Activated CD8-positive, alpha-beta T cell treated with anti-CD3 and anti-CD28 coated beads for 36 hours (primary cell): Measurements from ENCODE around the gene FAM120A. TPM values are rescaled to one million over a fixed set of nuclear protein-coding genes. Genes with fewer than 3 reads are reported as not detected.

Experiments used
- ATAC-seq: fragments of 200-7000 bp; cut with Tn5 transposase; one replicate; pipeline ENCODE4 v1.10.0; 2021; ENCODE audit warnings: mild to moderate bottlenecking, moderate library complexity
- CTCF ChIA-PET: fragments of 350-600 bp; sonication (Branson Sonifier 250); formaldehyde crosslinking; loops from one replicate; lab custom pipeline; 2021; ENCODE audit warnings: antibody characterized with exemption; lab: Charles Lee
- POLR2A ChIA-PET: fragments of 350-600 bp; sonication (Branson Sonifier 250); formaldehyde crosslinking; loops from one replicate; lab custom pipeline; 2021; ENCODE audit warnings: antibody characterized with exemption; lab: Charles Lee
- DNase-seq: peaks from one replicate; pipeline ENCODE4 v3.0.0-alpha.2; 2020
- H3K27ac Mint-ChIP-seq: one replicate; pipeline ENCODE4 v1.8.0; 2021; ENCODE audit warnings: mild to moderate bottlenecking, mixed read lengths
- H3K27me3 Mint-ChIP-seq: one replicate; pipeline ENCODE4 v1.8.0; 2021; ENCODE audit warnings: mixed read lengths
- H3K36me3 Mint-ChIP-seq: one replicate; pipeline ENCODE4 v1.8.0; 2021; ENCODE audit warnings: low read depth, mixed read lengths
- H3K4me1 Mint-ChIP-seq: one replicate; pipeline ENCODE4 v1.8.0; 2021; ENCODE audit warnings: low read depth, mixed read lengths
- H3K4me3 Mint-ChIP-seq: one replicate; pipeline ENCODE4 v1.8.0; 2021; ENCODE audit warnings: mild to moderate bottlenecking, moderate library complexity, mixed read lengths
- H3K9me3 Mint-ChIP-seq: one replicate; pipeline ENCODE4 v1.8.0; 2021; ENCODE audit warnings: mixed read lengths
- CTCF ChIP-seq: fragments of 200-600 bp; IDR thresholded peaks from one replicate; pipeline ENCODE4 v1.8.0; 2022; ENCODE audit warnings: antibody characterized with exemption, mild to moderate bottlenecking
- intact Hi-C: fragments of 100-400 bp; cut with micrococcal nuclease; formaldehyde crosslinking; loops from one replicate; pipeline ENCODE4 v1.10.0; 2022
- total RNA-seq, 2 experiments: library from RNA; stranded (reverse); gene quantifications; one replicate each; pipeline ENCODE4 v1.2.3, GENCODE V29; 2021

Gene FAM120A
- total RNA-seq, 2 experiments from 2014 or later: 121 to 125 TPM

GRCh38 chr9:93597871-93598646 lies 146.6 kb downstream of the FAM120A start:
- POLR2A ChIA-PET: no interaction called here

GRCh38 chr9:93598647-93599241 lies 147.3 kb downstream of the FAM120A start:
- H3K4me1 Mint-ChIP-seq: peaks cover 56% of the 10 kb centered on the region
- peak; percentile 47 for ATAC-seq
- no peak overlapping the region for H3K4me3 Mint-ChIP-seq
- POLR2A ChIA-PET: interaction anchor here (1.2 kb wide), 1 partner anchor 9 kb away, joined by 4 read pairs; no protein-coding TSS in a partner anchor
- DNase-seq: no peak
- TF ChIP-seq CTCF: no peak
- CTCF ChIA-PET: no interaction called here
- H3K27me3 Mint-ChIP-seq: no peaks in the 10 kb centered on the region
- H3K36me3 Mint-ChIP-seq: no peaks in the 10 kb centered on the region
- intact Hi-C loops: no loop called here
- H3K27ac Mint-ChIP-seq: no peak overlapping the region
- H3K9me3 Mint-ChIP-seq: no peaks in the 10 kb centered on the region

More at GRCh38 chr9:93597871-93598646, 146.6 kb downstream of the FAM120A start:
- H3K4me1 Mint-ChIP-seq: peaks cover 59% of the 10 kb centered on the region
- H3K9me3 Mint-ChIP-seq: no peaks in the 10 kb centered on the region
- no peak for TF ChIP-seq CTCF
- CTCF ChIA-PET: no interaction called here
- no peak for ATAC-seq
- H3K27me3 Mint-ChIP-seq: no peaks in the 10 kb centered on the region
- no peak overlapping the region for H3K4me3 Mint-ChIP-seq
- intact Hi-C loops: no loop called here
- H3K36me3 Mint-ChIP-seq: no peaks in the 10 kb centered on the region
- no peak overlapping the region for H3K27ac Mint-ChIP-seq
- DNase-seq: no peak

GRCh38 chr9:93599571-93600403 lies 148.3 kb downstream of the FAM120A start:
- Mint-ChIP-seq H3K27ac (no peak overlapping the region), H3K27me3 (no peaks in the 10 kb centered on the region), H3K4me1 (peaks cover 56% of the 10 kb centered on the region), H3K36me3 (peaks cover 5% of the 10 kb centered on the region), H3K4me3 (no peak overlapping the region), H3K9me3 (peaks cover 4% of the 10 kb centered on the region)
- CTCF ChIA-PET: no interaction called here
- no peak for DNase-seq
- peak; percentile 27 for ATAC-seq
- TF ChIP-seq CTCF: no peak
- intact Hi-C loops: no loop called here
- POLR2A ChIA-PET: interaction anchor here (1.2 kb wide), 1 partner anchor 10 kb away, joined by 4 read pairs; no protein-coding TSS in a partner anchor

GRCh38 chr9:93600504-93600903 lies 149.0 kb downstream of the FAM120A start:
- ATAC-seq (no peak), DNase-seq (no peak)
- peaks cover 9% of the 10 kb centered on the region for H3K36me3 Mint-ChIP-seq
- no peak overlapping the region for H3K27ac Mint-ChIP-seq
- CTCF ChIA-PET: no interaction called here
- H3K9me3 Mint-ChIP-seq: peaks cover 5% of the 10 kb centered on the region
- TF ChIP-seq CTCF: no peak
- POLR2A ChIA-PET: no interaction called here
- peaks cover 56% of the 10 kb centered on the region for H3K4me1 Mint-ChIP-seq
- no peaks in the 10 kb centered on the region for H3K27me3 Mint-ChIP-seq
- H3K4me3 Mint-ChIP-seq: no peak overlapping the region
- intact Hi-C loops: no loop called here
